Measurements from ENCODE around the gene AAK1. TPM values are rescaled to one million over a fixed set of nuclear protein-coding genes. Genes with fewer than 3 reads are reported as not detected.
"Not testable (repeated sequence)": the region's sequence is repeated elsewhere in the genome, so short reads cannot be mapped to it uniquely, and the experiment has no call there.

Gene AAK1
- total RNA-seq, 1 experiment from 2014 or later = 40.5 TPM

- intact Hi-C loops (cut with micrococcal nuclease; ENCODE audit: unreplicated experiment) = no loop called here
- ChIA-PET CTCF (no interaction called here), POLR2A (ENCODE audit: low non-redundant PET) (no interaction called here)
- no peak for TF ChIP-seq EZH2 (IDR thresholded peaks at IDR 0.05; ENCODE audit: borderline replicate concordance, low read depth, low read length, poor library complexity, severe bottlenecking)
- TF ChIP-seq, protein P1, sequence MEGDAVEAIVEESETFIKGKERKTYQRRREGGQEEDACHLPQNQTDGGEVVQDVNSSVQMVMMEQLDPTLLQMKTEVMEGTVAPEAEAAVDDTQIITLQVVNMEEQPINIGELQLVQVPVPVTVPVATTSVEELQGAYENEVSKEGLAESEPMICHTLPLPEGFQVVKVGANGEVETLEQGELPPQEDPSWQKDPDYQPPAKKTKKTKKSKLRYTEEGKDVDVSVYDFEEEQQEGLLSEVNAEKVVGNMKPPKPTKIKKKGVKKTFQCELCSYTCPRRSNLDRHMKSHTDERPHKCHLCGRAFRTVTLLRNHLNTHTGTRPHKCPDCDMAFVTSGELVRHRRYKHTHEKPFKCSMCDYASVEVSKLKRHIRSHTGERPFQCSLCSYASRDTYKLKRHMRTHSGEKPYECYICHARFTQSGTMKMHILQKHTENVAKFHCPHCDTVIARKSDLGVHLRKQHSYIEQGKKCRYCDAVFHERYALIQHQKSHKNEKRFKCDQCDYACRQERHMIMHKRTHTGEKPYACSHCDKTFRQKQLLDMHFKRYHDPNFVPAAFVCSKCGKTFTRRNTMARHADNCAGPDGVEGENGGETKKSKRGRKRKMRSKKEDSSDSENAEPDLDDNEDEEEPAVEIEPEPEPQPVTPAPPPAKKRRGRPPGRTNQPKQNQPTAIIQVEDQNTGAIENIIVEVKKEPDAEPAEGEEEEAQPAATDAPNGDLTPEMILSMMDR (conservative IDR thresholded peaks at IDR 0.05; ENCODE audit: low read depth, low read length) = no peak
- H3K4me3 ChIP-seq (ENCODE audit: low read depth, low read length, poor library complexity, severe bottlenecking) = no peak overlapping the region
- H3K27me3 ChIP-seq (replicated peaks; ENCODE audit: insufficient read depth, low read depth, low read length, poor library complexity) = no peaks in the 10 kb centered on the region
- peaks cover 3% of the 10 kb centered on the region for H3K36me3 ChIP-seq (ENCODE audit: insufficient read depth, low read length, poor library complexity, severe bottlenecking)
- no peaks in the 10 kb centered on the region for H3K4me1 ChIP-seq (ENCODE audit: insufficient read depth, low read length, poor library complexity, severe bottlenecking)
- H3K9me3 ChIP-seq (ENCODE audit: low read depth, low read length, poor library complexity, severe bottlenecking) = no peaks in the 10 kb centered on the region
- DNase-seq (ENCODE audit: low spot score) = no peak
- no TSS peak for BruUV-seq (replicated peaks)
- H3K27ac ChIP-seq (ENCODE audit: low read depth, low read length, poor library complexity, severe bottlenecking) = no peak overlapping the region
Observed at GRCh38 chr2:69424419-69424818, 219.1 kb downstream of the AAK1 start.

GRCh38 chr2:69422198-69422597 lies 221.3 kb downstream of the AAK1 start:
- ChIA-PET CTCF (no interaction called here), POLR2A (ENCODE audit: low non-redundant PET) (no interaction called here)
- TF ChIP-seq, protein P1 (conservative IDR thresholded peaks at IDR 0.05; ENCODE audit: low read depth, low read length) = no peak
- no peak for TF ChIP-seq EZH2 (IDR thresholded peaks at IDR 0.05; ENCODE audit: borderline replicate concordance, low read depth, low read length, poor library complexity, severe bottlenecking)
- no peak for DNase-seq (ENCODE audit: low spot score)
- no peak overlapping the region for H3K4me3 ChIP-seq (ENCODE audit: low read depth, low read length, poor library complexity, severe bottlenecking)
- no peaks in the 10 kb centered on the region for H3K9me3 ChIP-seq (ENCODE audit: low read depth, low read length, poor library complexity, severe bottlenecking)
- no peaks in the 10 kb centered on the region for H3K4me1 ChIP-seq (ENCODE audit: insufficient read depth, low read length, poor library complexity, severe bottlenecking)
- no peak overlapping the region for H3K27ac ChIP-seq (ENCODE audit: low read depth, low read length, poor library complexity, severe bottlenecking)
- no TSS peak for BruUV-seq (replicated peaks)
- no peaks in the 10 kb centered on the region for H3K27me3 ChIP-seq (replicated peaks; ENCODE audit: insufficient read depth, low read depth, low read length, poor library complexity)
- intact Hi-C loops (cut with micrococcal nuclease; ENCODE audit: unreplicated experiment) = no loop called here
- H3K36me3 ChIP-seq (ENCODE audit: insufficient read depth, low read length, poor library complexity, severe bottlenecking) = peaks cover 8% of the 10 kb centered on the region

GRCh38 chr2:69419111-69419510 lies 224.4 kb downstream of the AAK1 start:
- BruUV-seq (replicated peaks); H3K4me3 ChIP-seq (ENCODE audit: low read depth, low read length, poor library complexity, severe bottlenecking); POLR2A ChIA-PET (ENCODE audit: low non-redundant PET); CTCF ChIA-PET; H3K4me1 ChIP-seq (ENCODE audit: insufficient read depth, low read length, poor library complexity, severe bottlenecking); H3K9me3 ChIP-seq (ENCODE audit: low read depth, low read length, poor library complexity, severe bottlenecking); DNase-seq (ENCODE audit: low spot score); H3K27me3 ChIP-seq (replicated peaks; ENCODE audit: insufficient read depth, low read depth, low read length, poor library complexity); H3K27ac ChIP-seq (ENCODE audit: low read depth, low read length, poor library complexity, severe bottlenecking); intact Hi-C loops (cut with micrococcal nuclease; ENCODE audit: unreplicated experiment): not testable (repeated sequence)
- peaks cover 18% of the 10 kb centered on the region for H3K36me3 ChIP-seq (ENCODE audit: insufficient read depth, low read length, poor library complexity, severe bottlenecking)

- TF ChIP-seq, protein P1 (conservative IDR thresholded peaks at IDR 0.05; ENCODE audit: low read depth, low read length) = no peak
- no peak for TF ChIP-seq EZH2 (IDR thresholded peaks at IDR 0.05; ENCODE audit: borderline replicate concordance, low read depth, low read length, poor library complexity, severe bottlenecking)
- no peaks in the 10 kb centered on the region for H3K4me1 ChIP-seq (ENCODE audit: insufficient read depth, low read length, poor library complexity, severe bottlenecking)
- no peak overlapping the region for H3K27ac ChIP-seq (ENCODE audit: low read depth, low read length, poor library complexity, severe bottlenecking)
- H3K36me3 ChIP-seq (ENCODE audit: insufficient read depth, low read length, poor library complexity, severe bottlenecking) = peaks cover 19% of the 10 kb centered on the region
- H3K4me3 ChIP-seq (ENCODE audit: low read depth, low read length, poor library complexity, severe bottlenecking) = no peak overlapping the region
- no TSS peak for BruUV-seq (replicated peaks)
- no peaks in the 10 kb centered on the region for H3K27me3 ChIP-seq (replicated peaks; ENCODE audit: insufficient read depth, low read depth, low read length, poor library complexity)
- DNase-seq (ENCODE audit: low spot score) = no peak
- POLR2A ChIA-PET (ENCODE audit: low non-redundant PET) = no interaction called here
- CTCF ChIA-PET = no interaction called here
- intact Hi-C loops (cut with micrococcal nuclease; ENCODE audit: unreplicated experiment) = no loop called here
- no peaks in the 10 kb centered on the region for H3K9me3 ChIP-seq (ENCODE audit: low read depth, low read length, poor library complexity, severe bottlenecking)
Observed at GRCh38 chr2:69416147-69416546, 227.4 kb downstream of the AAK1 start.

All from A673 (cell line).